Measurements from ENCODE around the gene LHCGR. TPM values are rescaled to one million over a fixed set of nuclear protein-coding genes. Genes with fewer than 3 reads are reported as not detected.

Gene LHCGR
- not detected for total RNA-seq
- polyA plus RNA-seq = not detected
- 0 to 0.09 (median 0) reads per million in 6 experiments for total RNA-seq

- Mint-ChIP-seq H3K4me1 (peaks cover 0 to 6% (median under 1%) of the 10 kb centered on the region in 4 donors), H3K27me3 (peaks cover 21 to 51% (median 27%) of the 10 kb centered on the region in 5 donors), H3K36me3 (no peaks in the 10 kb centered on the region), H3K9me3 (peaks cover 0 to 2% (median 0%) of the 10 kb centered on the region in 9 donors), H3K4me3 (peak within 1 kb of the TSS in 1 of 10 donors; percentile 13), H3K27ac (no peak within 1 kb of the TSS)
- ATAC-seq = no peak
- POLR2A ChIA-PET = no interaction called here
- DNase-seq = no peak
Observed at GRCh38 chr2:48755473-48755872, at the start of gene LHCGR. LHCGR (minus strand) TSS chr2:48755724; CDS start chr2:48755671, 53 bp downstream.

GRCh38 chr2:48799601-48800000 is 44.1 kb upstream of the LHCGR start:
- Mint-ChIP-seq H3K27me3 (peaks cover 0 to 22% (median 6%) of the 10 kb centered on the region in 5 donors), H3K9me3 (peaks cover 0 to 26% (median 3%) of the 10 kb centered on the region in 9 donors), H3K4me3 (no peak overlapping the region), H3K27ac (no peak overlapping the region), H3K36me3 (no peaks in the 10 kb centered on the region), H3K4me1 (no peaks in the 10 kb centered on the region)
- ATAC-seq = no peak
- no peak for DNase-seq
- POLR2A ChIA-PET = no interaction called here

- Mint-ChIP-seq H3K27ac (no peak overlapping the region), H3K9me3 (peaks cover 0 to 32% (median 3%) of the 10 kb centered on the region in 9 donors), H3K4me3 (no peak overlapping the region), H3K4me1 (no peaks in the 10 kb centered on the region), H3K36me3 (no peaks in the 10 kb centered on the region), H3K27me3 (peaks cover 0 to 5% (median 3%) of the 10 kb centered on the region in 5 donors)
- ATAC-seq (no peak), DNase-seq (no peak)
- POLR2A ChIA-PET = no interaction called here
Observed at GRCh38 chr2:48795065-48795464, 39.5 kb upstream of the LHCGR start.

GRCh38 chr2:48793671-48794070 is 38.1 kb upstream of the LHCGR start:
- H3K27ac Mint-ChIP-seq = no peak overlapping the region
- POLR2A ChIA-PET = no interaction called here
- no peaks in the 10 kb centered on the region for H3K4me1 Mint-ChIP-seq
- DNase-seq (no peak), ATAC-seq (no peak)
- H3K9me3 Mint-ChIP-seq = peaks cover 0 to 32% (median 3%) of the 10 kb centered on the region in 9 donors
- no peak overlapping the region for H3K4me3 Mint-ChIP-seq
- no peaks in the 10 kb centered on the region for H3K36me3 Mint-ChIP-seq
- peaks cover 0 to 13% (median 2%) of the 10 kb centered on the region in 5 donors for H3K27me3 Mint-ChIP-seq

GRCh38 chr2:48792030-48792429 is 36.5 kb upstream of the LHCGR start:
- Mint-ChIP-seq H3K36me3 (no peaks in the 10 kb centered on the region), H3K27ac (no peak overlapping the region), H3K4me1 (no peaks in the 10 kb centered on the region), H3K4me3 (no peak overlapping the region), H3K27me3 (peaks cover 2 to 17% (median 3%) of the 10 kb centered on the region in 5 donors), H3K9me3 (peaks cover 0 to 29% (median 3%) of the 10 kb centered on the region in 9 donors)
- POLR2A ChIA-PET = no interaction called here
- DNase-seq (no peak), ATAC-seq (no peak)

- Mint-ChIP-seq H3K27ac (no peak overlapping the region), H3K36me3 (no peaks in the 10 kb centered on the region), H3K4me1 (no peaks in the 10 kb centered on the region), H3K27me3 (peaks cover 2 to 23% (median 5%) of the 10 kb centered on the region in 5 donors), H3K4me3 (no peak overlapping the region), H3K9me3 (peaks cover 0 to 15% (median 2%) of the 10 kb centered on the region in 9 donors)
- DNase-seq (no peak), ATAC-seq (no peak)
- POLR2A ChIA-PET = no interaction called here
Observed at GRCh38 chr2:48790407-48791170, 35.1 kb upstream of the LHCGR start.

- Mint-ChIP-seq H3K27me3 (peaks cover 0 to 32% (median 8%) of the 10 kb centered on the region in 5 donors), H3K9me3 (peaks cover 0 to 3% (median 0%) of the 10 kb centered on the region in 9 donors), H3K36me3 (no peaks in the 10 kb centered on the region), H3K4me3 (no peak overlapping the region), H3K27ac (no peak overlapping the region), H3K4me1 (no peaks in the 10 kb centered on the region)
- no peak for DNase-seq
- POLR2A ChIA-PET = no interaction called here
- no peak for ATAC-seq
Observed at GRCh38 chr2:48787580-48787979, 32.1 kb upstream of the LHCGR start.

GRCh38 chr2:48781366-48781765 is 25.8 kb upstream of the LHCGR start:
- H3K27ac Mint-ChIP-seq = no peak overlapping the region

GRCh38 chr2:48779019-48779716 is 23.6 kb upstream of the LHCGR start:
- ATAC-seq (no peak), DNase-seq (no peak)
- Mint-ChIP-seq H3K9me3 (peaks cover 0 to 3% (median 0%) of the 10 kb centered on the region in 9 donors), H3K4me3 (no peak overlapping the region), H3K27me3 (peaks cover 0 to 23% (median 3%) of the 10 kb centered on the region in 5 donors), H3K27ac (no peak overlapping the region), H3K4me1 (peaks cover 0 to 1% (median 0%) of the 10 kb centered on the region in 4 donors), H3K36me3 (no peaks in the 10 kb centered on the region)
- POLR2A ChIA-PET = no interaction called here

More at GRCh38 chr2:48781366-48781765, 25.8 kb upstream of the LHCGR start:
- DNase-seq (no peak), ATAC-seq (no peak)
- POLR2A ChIA-PET = no interaction called here
- Mint-ChIP-seq H3K36me3 (no peaks in the 10 kb centered on the region), H3K27me3 (peaks cover 0 to 14% (median 1%) of the 10 kb centered on the region in 5 donors), H3K4me3 (no peak overlapping the region), H3K4me1 (peaks cover 0 to 1% (median 0%) of the 10 kb centered on the region in 4 donors), H3K9me3 (peaks cover 0 to 3% (median 0%) of the 10 kb centered on the region in 9 donors)

GRCh38 chr2:48774251-48774650 is 18.7 kb upstream of the LHCGR start:
- DNase-seq (no peak), ATAC-seq (no peak)
- H3K27me3 Mint-ChIP-seq = peaks cover 4 to 26% (median 7%) of the 10 kb centered on the region in 5 donors
- H3K4me1 Mint-ChIP-seq = no peaks in the 10 kb centered on the region
- no peaks in the 10 kb centered on the region for H3K36me3 Mint-ChIP-seq
- POLR2A ChIA-PET = no interaction called here
- no peak overlapping the region for H3K27ac Mint-ChIP-seq
- peaks cover 0 to 3% (median 0%) of the 10 kb centered on the region in 9 donors for H3K9me3 Mint-ChIP-seq
- H3K4me3 Mint-ChIP-seq = no peak overlapping the region

GRCh38 chr2:48771241-48772014 is 15.9 kb upstream of the LHCGR start:
- no peak for ATAC-seq
- Mint-ChIP-seq H3K4me1 (no peaks in the 10 kb centered on the region), H3K36me3 (no peaks in the 10 kb centered on the region), H3K27me3 (peaks cover 9 to 40% (median 18%) of the 10 kb centered on the region in 5 donors), H3K9me3 (peaks cover 0 to 14% (median 2%) of the 10 kb centered on the region in 9 donors), H3K4me3 (no peak overlapping the region), H3K27ac (no peak overlapping the region)
- no peak for DNase-seq
- POLR2A ChIA-PET = no interaction called here

- Mint-ChIP-seq H3K4me3 (no peak overlapping the region), H3K36me3 (no peaks in the 10 kb centered on the region), H3K27ac (peak overlapping the region in 1 of 10 donors; percentile 31), H3K4me1 (no peaks in the 10 kb centered on the region), H3K27me3 (peaks cover 7 to 43% (median 18%) of the 10 kb centered on the region in 5 donors), H3K9me3 (peaks cover 0 to 18% (median 3%) of the 10 kb centered on the region in 9 donors)
- POLR2A ChIA-PET = no interaction called here
- ATAC-seq = no peak
- no peak for DNase-seq
Observed at GRCh38 chr2:48770181-48770580, 14.7 kb upstream of the LHCGR start.
